Fibroblast of lung (primary cell): Measurements from ENCODE around the gene TAF11L2. TPM values are rescaled to one million over a fixed set of nuclear protein-coding genes. Genes with fewer than 3 reads are reported as not detected.
"Not testable (repeated sequence)": the region's sequence is repeated elsewhere in the genome, so short reads cannot be mapped to it uniquely, and the experiment has no call there.

ENCODE experiments used
- DNase-seq, 2 donors: peaks; one replicate each; pipeline versions ENCODE4 v3.0.0 to v3.0.0-alpha.2; 2010; ENCODE audit warnings: low read depth in 2 of 2
- H2AFZ ChIP-seq: 2 replicates; pipeline ENCODE4 v1.5.1; 2012; ENCODE audit warnings: low read length, control low read depth, inconsistent platforms
- H3K27ac ChIP-seq: 2 replicates; pipeline ENCODE4 v1.5.1; 2011; ENCODE audit warnings: low read length, control low read depth; ENCODE audit not compliant: insufficient read depth
- H3K27me3 ChIP-seq: 2 replicates; pipeline ENCODE4 v1.5.1; 2011; ENCODE audit warnings: mild to moderate bottlenecking, low read length; ENCODE audit not compliant: control insufficient read depth, insufficient read depth
- H3K36me3 ChIP-seq: 2 replicates; pipeline ENCODE4 v1.5.1; 2011; ENCODE audit warnings: low read length; ENCODE audit not compliant: control insufficient read depth, insufficient read depth
- H3K4me1 ChIP-seq: 2 replicates; pipeline ENCODE4 v1.5.1; 2011; ENCODE audit warnings: low read length; ENCODE audit not compliant: control insufficient read depth, insufficient read depth; ENCODE audit errors: extremely low read depth
- H3K4me2 ChIP-seq: 2 replicates; pipeline ENCODE4 v1.5.1; 2011; ENCODE audit warnings: low read length, control low read depth; ENCODE audit not compliant: insufficient read depth; ENCODE audit errors: extremely low read depth
- H3K4me3 ChIP-seq, 4 experiments: fragments of 200-600 bp in 1 of 4; sonication (generic) in 1 of 4; replicated peaks in 1 of 4; 2 replicates each; pipeline ENCODE4 v1.5.1; 2011 to 2016; ENCODE audit warnings: low read length in 4 of 4, low read depth in 3 of 4, mild to moderate bottlenecking in 3 of 4, control low read depth in 2 of 4, inconsistent platforms in 1 of 4, mixed read lengths in 1 of 4; ENCODE audit not compliant: insufficient read depth in 1 of 4; ENCODE audit errors: control extremely low read depth in 1 of 4
- H3K79me2 ChIP-seq: 2 replicates; pipeline ENCODE4 v1.5.1; 2012; ENCODE audit warnings: mild to moderate bottlenecking, low read length, inconsistent platforms; ENCODE audit not compliant: control insufficient read depth, insufficient read depth
- H3K9ac ChIP-seq: 2 replicates; pipeline ENCODE4 v1.5.1; 2011; ENCODE audit warnings: mild to moderate bottlenecking, low read length, control low read depth; ENCODE audit not compliant: insufficient read depth
- H3K9me3 ChIP-seq: 2 replicates; pipeline ENCODE4 v1.5.1; 2012; ENCODE audit warnings: low read depth, low read length; ENCODE audit not compliant: control insufficient read depth, insufficient read depth
- H4K20me1 ChIP-seq: 2 replicates; pipeline ENCODE4 v1.5.1; 2011; ENCODE audit warnings: low read length; ENCODE audit not compliant: control insufficient read depth, insufficient read depth; ENCODE audit errors: extremely low read depth
- CTCF ChIP-seq, 2 donors: IDR thresholded peaks in 1 of 2; conservative IDR thresholded peaks in 1 of 2; 1 replicate in 1 of 2; 2 replicates in 1 of 2; pipeline ENCODE4 v1.5.1; 2011 to 2012; ENCODE audit warnings: low read length in 2 of 2, control low read depth in 1 of 2, inconsistent platforms in 1 of 2, low read depth in 1 of 2, mild to moderate bottlenecking in 1 of 2
- EZH2 ChIP-seq: IDR thresholded peaks from 2 replicates; pipeline ENCODE4 v1.5.1; 2012; ENCODE audit warnings: low read length, control low read depth, mild to moderate bottlenecking; ENCODE audit errors: missing control alignments
- polyA plus RNA-seq, 2 donors: library from polyadenylated mRNA; depleted of rRNA in 1 of 2; stranded (reverse) in 1 of 2; unstranded in 1 of 2; fragments of >200 nt; gene quantifications; 2 replicates each; pipeline ENCODE4 v1.2.1, GENCODE V29; 2011 to 2012; ENCODE audit warnings: missing spikeins in 1 of 2
- total RNA-seq: library from RNA; depleted of rRNA; stranded (reverse); fragments of >200 nt; gene quantifications from 2 replicates; pipeline ENCODE4 v1.2.1, GENCODE V29; 2014

The TAF11L2 gene
- total and polyA plus RNA-seq, 2 donors (not counting 1 experiment from before 2014, with no cell fraction given): not detected

GRCh38 chr5:17477573-17478265 lies 20.3 kb upstream of the TAF11L2 start:
- Histone ChIP-seq H2AFZ (no peak overlapping the region), H3K27me3 (no peaks in the 10 kb centered on the region), H3K9ac (no peak overlapping the region), H3K27ac (no peak overlapping the region), H3K4me2 (no peak overlapping the region), H3K4me3 (no peak overlapping the region), H3K79me2 (no peaks in the 10 kb centered on the region), H3K9me3 (no peaks in the 10 kb centered on the region), H3K4me1 (no peaks in the 10 kb centered on the region), H3K36me3 (no peaks in the 10 kb centered on the region), H4K20me1 (no peaks in the 10 kb centered on the region)
- TF ChIP-seq EZH2: no peak
- no peak for TF ChIP-seq CTCF (conservative IDR thresholded peaks at IDR 0.05 in 1 of 2, IDR thresholded peaks at IDR 0.05 in 1 of 2; ENCODE audit: low read depth in 1 of 2, low read length in 2 of 2)
- DNase-seq: no peak

- Histone ChIP-seq H3K36me3 (no peaks in the 10 kb centered on the region), H4K20me1 (no peaks in the 10 kb centered on the region), H3K79me2 (no peaks in the 10 kb centered on the region), H3K27me3 (no peaks in the 10 kb centered on the region), H3K9ac (no peak overlapping the region), H3K4me1 (no peaks in the 10 kb centered on the region), H3K4me2 (no peak overlapping the region), H3K4me3 (no peak overlapping the region), H2AFZ (no peak overlapping the region), H3K9me3 (no peaks in the 10 kb centered on the region), H3K27ac (no peak overlapping the region)
- TF ChIP-seq EZH2 (no peak), CTCF (conservative IDR thresholded peaks at IDR 0.05 in 1 of 2, IDR thresholded peaks at IDR 0.05 in 1 of 2; ENCODE audit: low read depth in 1 of 2, low read length in 2 of 2) (no peak)
- no peak for DNase-seq
These were observed 16.7 kb upstream of the TAF11L2 start for GRCh38 chr5:17481378-17481777.

GRCh38 chr5:17482790-17483189 lies 15.2 kb upstream of the TAF11L2 start:
- Histone ChIP-seq H3K27me3 (no peaks in the 10 kb centered on the region), H4K20me1 (no peaks in the 10 kb centered on the region), H3K36me3 (no peaks in the 10 kb centered on the region), H3K9me3 (no peaks in the 10 kb centered on the region), H3K27ac (no peak overlapping the region), H3K4me2 (no peak overlapping the region), H2AFZ (no peak overlapping the region), H3K4me3 (no peak overlapping the region), H3K4me1 (no peaks in the 10 kb centered on the region), H3K79me2 (no peaks in the 10 kb centered on the region), H3K9ac (no peak overlapping the region)
- no peak for TF ChIP-seq CTCF (conservative IDR thresholded peaks at IDR 0.05 in 1 of 2, IDR thresholded peaks at IDR 0.05 in 1 of 2; ENCODE audit: low read depth in 1 of 2, low read length in 2 of 2)
- TF ChIP-seq EZH2: no peak
- DNase-seq: no peak

- not testable (repeated sequence) for DNase-seq, H3K36me3 ChIP-seq, H3K9me3 ChIP-seq, H2AFZ ChIP-seq, H3K4me1 ChIP-seq, H3K27ac ChIP-seq, H3K27me3 ChIP-seq, H3K9ac ChIP-seq, H4K20me1 ChIP-seq, H3K4me3 ChIP-seq, H3K4me2 ChIP-seq, H3K79me2 ChIP-seq
These were observed 11.4 kb upstream of the TAF11L2 start for GRCh38 chr5:17486464-17487173.
